ENCODE results near the gene TPRA1.

DNA sequence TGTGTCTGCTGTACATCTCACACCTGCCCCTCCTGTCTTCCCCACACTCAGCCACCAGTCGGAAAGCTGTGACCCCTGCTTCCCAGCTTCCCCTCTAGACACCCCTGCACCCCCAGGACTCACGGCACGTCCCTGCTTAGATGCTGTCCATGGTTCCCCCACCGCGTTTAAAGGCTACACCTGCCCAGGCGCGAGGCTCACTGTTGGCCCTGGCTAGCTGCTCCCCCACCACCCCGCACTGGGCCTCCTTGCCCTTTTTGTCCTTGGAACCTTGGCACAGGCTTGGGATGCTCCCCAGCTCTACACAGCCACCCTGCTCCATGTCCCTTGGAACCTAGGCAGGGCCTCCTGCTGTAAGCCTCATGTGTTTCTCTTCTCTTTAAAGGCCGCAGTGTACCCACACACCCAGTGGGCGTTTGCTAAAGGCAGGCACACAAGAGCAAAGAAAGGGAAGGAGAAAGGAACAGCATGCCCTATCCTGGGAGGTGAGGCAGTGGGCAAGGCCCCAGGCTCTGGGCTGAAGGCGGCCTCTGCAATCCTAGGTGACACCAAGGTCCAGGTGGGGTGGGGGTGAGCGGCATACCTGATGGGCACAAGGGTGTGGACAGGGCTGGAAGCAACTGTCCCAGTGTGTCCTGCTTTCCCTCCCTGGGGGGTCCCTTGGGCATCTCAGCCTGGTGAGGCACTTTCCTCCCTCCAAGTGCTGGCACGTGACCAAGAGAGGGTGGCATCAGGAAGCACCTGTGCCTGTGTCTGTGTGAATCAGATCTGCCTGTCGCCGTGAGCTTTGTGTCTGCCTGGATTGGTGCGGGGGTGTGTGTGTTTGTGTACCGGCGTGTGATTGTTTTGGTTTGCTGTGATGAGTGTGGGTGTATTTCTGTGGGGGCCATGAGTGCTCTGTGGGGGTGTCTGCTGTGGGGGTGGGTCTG, 54.4 kb downstream of the TPRA1 start:
- TF ChIP-seq TCF7 (IDR thresholded peaks at IDR 0.05; ENCODE audit: borderline replicate concordance), result no peak
- TF ChIP-seq, protein P1, sequence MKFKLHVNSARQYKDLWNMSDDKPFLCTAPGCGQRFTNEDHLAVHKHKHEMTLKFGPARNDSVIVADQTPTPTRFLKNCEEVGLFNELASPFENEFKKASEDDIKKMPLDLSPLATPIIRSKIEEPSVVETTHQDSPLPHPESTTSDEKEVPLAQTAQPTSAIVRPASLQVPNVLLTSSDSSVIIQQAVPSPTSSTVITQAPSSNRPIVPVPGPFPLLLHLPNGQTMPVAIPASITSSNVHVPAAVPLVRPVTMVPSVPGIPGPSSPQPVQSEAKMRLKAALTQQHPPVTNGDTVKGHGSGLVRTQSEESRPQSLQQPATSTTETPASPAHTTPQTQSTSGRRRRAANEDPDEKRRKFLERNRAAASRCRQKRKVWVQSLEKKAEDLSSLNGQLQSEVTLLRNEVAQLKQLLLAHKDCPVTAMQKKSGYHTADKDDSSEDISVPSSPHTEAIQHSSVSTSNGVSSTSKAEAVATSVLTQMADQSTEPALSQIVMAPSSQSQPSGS (CRISPR knock-in tag; IDR thresholded peaks at IDR 0.05), result no peak
- no peak for TF ChIP-seq KLF1 (tag; IDR thresholded peaks at IDR 0.05)
- TF ChIP-seq RAD21 (CRISPR knock-in tag; conservative IDR thresholded peaks at IDR 0.05 in 1 of 2, IDR thresholded peaks at IDR 0.05 in 1 of 2), result no peak
- no peak for TF ChIP-seq POLR2AphosphoS5 (IDR thresholded peaks at IDR 0.05; ENCODE audit: control insufficient read depth, insufficient read depth, low read depth, low read length)
- no peak for TF ChIP-seq ZNF174 (CRISPR knock-in tag; IDR thresholded peaks at IDR 0.05)
